ENCODE results near the gene KHNYN.

- TF ChIP-seq, protein P1, sequence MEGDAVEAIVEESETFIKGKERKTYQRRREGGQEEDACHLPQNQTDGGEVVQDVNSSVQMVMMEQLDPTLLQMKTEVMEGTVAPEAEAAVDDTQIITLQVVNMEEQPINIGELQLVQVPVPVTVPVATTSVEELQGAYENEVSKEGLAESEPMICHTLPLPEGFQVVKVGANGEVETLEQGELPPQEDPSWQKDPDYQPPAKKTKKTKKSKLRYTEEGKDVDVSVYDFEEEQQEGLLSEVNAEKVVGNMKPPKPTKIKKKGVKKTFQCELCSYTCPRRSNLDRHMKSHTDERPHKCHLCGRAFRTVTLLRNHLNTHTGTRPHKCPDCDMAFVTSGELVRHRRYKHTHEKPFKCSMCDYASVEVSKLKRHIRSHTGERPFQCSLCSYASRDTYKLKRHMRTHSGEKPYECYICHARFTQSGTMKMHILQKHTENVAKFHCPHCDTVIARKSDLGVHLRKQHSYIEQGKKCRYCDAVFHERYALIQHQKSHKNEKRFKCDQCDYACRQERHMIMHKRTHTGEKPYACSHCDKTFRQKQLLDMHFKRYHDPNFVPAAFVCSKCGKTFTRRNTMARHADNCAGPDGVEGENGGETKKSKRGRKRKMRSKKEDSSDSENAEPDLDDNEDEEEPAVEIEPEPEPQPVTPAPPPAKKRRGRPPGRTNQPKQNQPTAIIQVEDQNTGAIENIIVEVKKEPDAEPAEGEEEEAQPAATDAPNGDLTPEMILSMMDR (IDR thresholded peaks at IDR 0.05) = no peak
- TF ChIP-seq POLR2A (IDR thresholded peaks at IDR 0.05) = no peak
Observed at GRCh38 chr14:24456980-24457379, 27.2 kb downstream of the KHNYN start.
